ENCODE results near the gene PPP6R1.

DNA sequence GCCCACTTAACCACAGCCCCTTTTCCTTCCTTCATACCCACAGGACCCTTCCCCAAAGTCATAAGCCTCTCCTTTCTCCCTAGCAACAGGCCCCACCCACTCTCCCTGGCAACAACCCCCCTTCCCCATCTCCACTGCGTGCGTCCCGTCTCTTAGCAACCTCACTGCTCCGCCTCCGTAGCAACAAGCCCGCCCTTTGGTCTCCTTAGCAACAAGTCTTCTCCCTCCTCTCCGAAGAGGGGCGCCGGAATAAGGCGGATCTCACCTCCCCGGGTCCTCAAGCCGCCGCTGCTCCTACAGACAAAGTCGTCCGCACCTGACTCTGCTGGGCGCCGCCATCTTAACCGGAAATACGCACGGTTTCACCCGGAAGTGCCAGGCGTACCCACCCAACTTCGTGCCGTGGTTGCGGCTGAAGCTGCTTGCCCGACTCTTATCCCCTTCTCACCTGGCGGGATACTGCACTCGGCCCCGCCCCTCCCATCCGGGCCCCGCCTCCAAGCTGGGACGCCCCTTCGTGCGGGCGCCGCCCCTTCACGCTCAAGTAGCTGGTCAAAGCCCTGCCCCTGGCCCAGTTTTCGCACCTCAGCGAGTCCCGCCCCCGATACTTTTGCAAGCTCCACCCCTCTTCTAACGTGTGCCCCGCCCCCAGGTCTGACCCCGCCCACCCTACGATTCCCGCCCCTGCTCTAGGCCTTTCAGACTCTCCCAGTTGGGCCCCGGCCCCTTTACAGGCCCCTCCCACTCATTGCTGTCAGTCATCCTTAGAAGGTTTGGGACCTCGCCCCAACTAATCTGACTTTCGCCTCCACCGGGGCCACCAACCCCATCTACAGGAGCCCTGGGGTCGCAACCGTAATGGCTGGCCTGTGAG is 21.2 kb upstream of the PPP6R1 start, which contains the start of gene HSPBP1:
- TF ChIP-seq, protein P1, sequence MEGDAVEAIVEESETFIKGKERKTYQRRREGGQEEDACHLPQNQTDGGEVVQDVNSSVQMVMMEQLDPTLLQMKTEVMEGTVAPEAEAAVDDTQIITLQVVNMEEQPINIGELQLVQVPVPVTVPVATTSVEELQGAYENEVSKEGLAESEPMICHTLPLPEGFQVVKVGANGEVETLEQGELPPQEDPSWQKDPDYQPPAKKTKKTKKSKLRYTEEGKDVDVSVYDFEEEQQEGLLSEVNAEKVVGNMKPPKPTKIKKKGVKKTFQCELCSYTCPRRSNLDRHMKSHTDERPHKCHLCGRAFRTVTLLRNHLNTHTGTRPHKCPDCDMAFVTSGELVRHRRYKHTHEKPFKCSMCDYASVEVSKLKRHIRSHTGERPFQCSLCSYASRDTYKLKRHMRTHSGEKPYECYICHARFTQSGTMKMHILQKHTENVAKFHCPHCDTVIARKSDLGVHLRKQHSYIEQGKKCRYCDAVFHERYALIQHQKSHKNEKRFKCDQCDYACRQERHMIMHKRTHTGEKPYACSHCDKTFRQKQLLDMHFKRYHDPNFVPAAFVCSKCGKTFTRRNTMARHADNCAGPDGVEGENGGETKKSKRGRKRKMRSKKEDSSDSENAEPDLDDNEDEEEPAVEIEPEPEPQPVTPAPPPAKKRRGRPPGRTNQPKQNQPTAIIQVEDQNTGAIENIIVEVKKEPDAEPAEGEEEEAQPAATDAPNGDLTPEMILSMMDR (IDR thresholded peaks at IDR 0.05) = no peak
- peak; percentile 20 to 27 for TF ChIP-seq POLR2A (IDR thresholded peaks at IDR 0.05)
